SU-DHL-6 (cell line): ENCODE measurements around the gene NXN.
"Not testable (repeated sequence)": the region's sequence is repeated elsewhere in the genome, so short reads cannot be mapped to it uniquely, and the experiment has no call there.

ENCODE experiments used
- H2AFZ ChIP-seq: fragments of 200-600 bp; sonication (generic); 2 replicates; pipeline ENCODE4 v1.6.1; 2014; ENCODE audit warnings: low read depth, mild to moderate bottlenecking, moderate library complexity, mixed read lengths, antibody characterized with exemption, low read length; ENCODE audit not compliant: severe bottlenecking
- H3F3A ChIP-seq: fragments of 200-600 bp; shearing (Covaris generic); 2 replicates; pipeline ENCODE4 v1.6.0; 2016; ENCODE audit warnings: antibody characterized with exemption, mild to moderate bottlenecking; ENCODE audit not compliant: insufficient read depth
- H3K27ac ChIP-seq: fragments of 200-600 bp; sonication (generic); 2 replicates; pipeline ENCODE4 v1.5.1; 2016; ENCODE audit warnings: low read depth, mild to moderate bottlenecking, low read length, moderate library complexity, mixed read lengths
- H3K27me3 ChIP-seq: fragments of 200-600 bp; sonication (generic), shearing (Covaris generic); 2 replicates; pipeline ENCODE4 v1.6.0; 2014; ENCODE audit warnings: mild to moderate bottlenecking, low read length
- H3K36me3 ChIP-seq: fragments of 200-600 bp; sonication (generic); 2 replicates; pipeline ENCODE4 v1.6.1; 2014; ENCODE audit warnings: mild to moderate bottlenecking, low read length, mixed read lengths
- H3K4me2 ChIP-seq: fragments of 300-600, 200-600 bp; shearing (Covaris generic), sonication (generic); 2 replicates; pipeline ENCODE4 v1.6.0; 2014; ENCODE audit warnings: low read length, low read depth, mild to moderate bottlenecking; ENCODE audit not compliant: poor library complexity, severe bottlenecking
- H3K4me3 ChIP-seq: fragments of 200-600 bp; sonication (generic); 2 replicates; pipeline ENCODE4 v1.5.1; 2014; ENCODE audit warnings: antibody characterized with exemption, low read length, mild to moderate bottlenecking, mixed read lengths; ENCODE audit not compliant: insufficient read depth, poor library complexity, severe bottlenecking
- H3K79me2 ChIP-seq: fragments of 200-600 bp; sonication (generic); 2 replicates; pipeline ENCODE4 v1.6.1; 2014; ENCODE audit warnings: mild to moderate bottlenecking, low read length, moderate library complexity; ENCODE audit not compliant: insufficient read depth
- H3K9ac ChIP-seq: fragments of 200-600 bp; sonication (generic); 2 replicates; pipeline ENCODE4 v1.7.0; 2014; ENCODE audit warnings: mild to moderate bottlenecking, low read length
- H3K9me2 ChIP-seq: fragments of 200-600 bp; sonication (generic); replicated peaks from 2 replicates; pipeline ENCODE4 v1.6.1; 2014; ENCODE audit warnings: low read length; ENCODE audit not compliant: insufficient read depth
- H3K9me3 ChIP-seq: fragments of 200-600 bp; sonication (generic); 2 replicates; pipeline ENCODE4 v1.6.1; 2014; ENCODE audit warnings: low read length, mixed read lengths; ENCODE audit not compliant: insufficient read depth
- H4K20me1 ChIP-seq: fragments of 200-600 bp; sonication (generic); 2 replicates; pipeline ENCODE4 v1.6.1; 2014; ENCODE audit warnings: low read depth, mild to moderate bottlenecking, antibody characterized with exemption, low read length, moderate library complexity, mixed read lengths
- EZH2phosphoT487 ChIP-seq: fragments of 200-600 bp; sonication (generic), shearing (Covaris generic); conservative IDR thresholded peaks from 2 replicates; pipeline ENCODE4 v1.6.1; 2018; ENCODE audit warnings: mild to moderate bottlenecking, antibody characterized with exemption, low read length, moderate library complexity, mixed read lengths
- TF ChIP-seq, protein P1 (sequence below): fragments of 200-600 bp; sonication (generic); IDR thresholded peaks from one replicate; pipeline ENCODE4 v1.5.1; 2017; ENCODE audit warnings: antibody characterized with exemption, mild to moderate bottlenecking, low read length, moderate library complexity; ENCODE audit not compliant: insufficient read depth, poor library complexity, severe bottlenecking

NXN gene

DNA sequence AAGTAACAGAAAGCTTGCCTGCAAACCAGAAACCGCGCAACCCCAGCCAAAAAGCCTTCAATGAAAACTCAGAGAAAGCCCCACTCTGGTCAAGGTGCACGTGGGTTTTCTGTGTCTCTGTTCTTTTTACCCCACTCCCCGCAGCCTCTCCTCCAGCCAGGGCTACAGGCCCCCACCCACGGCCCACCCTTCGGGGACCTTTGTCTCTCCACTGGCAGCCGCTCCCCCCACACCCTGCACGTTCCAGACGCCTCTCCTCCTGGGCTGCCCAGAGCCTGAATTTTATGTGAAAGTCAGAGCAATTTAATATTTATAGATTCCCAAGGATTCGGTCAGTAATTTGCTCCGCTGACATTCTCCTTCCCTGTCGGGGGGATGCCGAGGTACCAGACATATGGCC lies 173.2 kb downstream of the NXN start:
- Histone ChIP-seq H3K27ac (no peak overlapping the region), H3F3A (no peaks in the 10 kb centered on the region), H3K4me3 (no peak overlapping the region), H3K4me2 (no peak overlapping the region), H3K27me3 (no peaks in the 10 kb centered on the region), H4K20me1 (no peaks in the 10 kb centered on the region), H3K9me2 (no peaks in the 10 kb centered on the region), H3K9me3 (no peaks in the 10 kb centered on the region), H3K36me3 (no peaks in the 10 kb centered on the region), H3K79me2 (no peaks in the 10 kb centered on the region), H3K9ac (no peak overlapping the region), H2AFZ (no peak overlapping the region)
- TF ChIP-seq, protein P1, sequence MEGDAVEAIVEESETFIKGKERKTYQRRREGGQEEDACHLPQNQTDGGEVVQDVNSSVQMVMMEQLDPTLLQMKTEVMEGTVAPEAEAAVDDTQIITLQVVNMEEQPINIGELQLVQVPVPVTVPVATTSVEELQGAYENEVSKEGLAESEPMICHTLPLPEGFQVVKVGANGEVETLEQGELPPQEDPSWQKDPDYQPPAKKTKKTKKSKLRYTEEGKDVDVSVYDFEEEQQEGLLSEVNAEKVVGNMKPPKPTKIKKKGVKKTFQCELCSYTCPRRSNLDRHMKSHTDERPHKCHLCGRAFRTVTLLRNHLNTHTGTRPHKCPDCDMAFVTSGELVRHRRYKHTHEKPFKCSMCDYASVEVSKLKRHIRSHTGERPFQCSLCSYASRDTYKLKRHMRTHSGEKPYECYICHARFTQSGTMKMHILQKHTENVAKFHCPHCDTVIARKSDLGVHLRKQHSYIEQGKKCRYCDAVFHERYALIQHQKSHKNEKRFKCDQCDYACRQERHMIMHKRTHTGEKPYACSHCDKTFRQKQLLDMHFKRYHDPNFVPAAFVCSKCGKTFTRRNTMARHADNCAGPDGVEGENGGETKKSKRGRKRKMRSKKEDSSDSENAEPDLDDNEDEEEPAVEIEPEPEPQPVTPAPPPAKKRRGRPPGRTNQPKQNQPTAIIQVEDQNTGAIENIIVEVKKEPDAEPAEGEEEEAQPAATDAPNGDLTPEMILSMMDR, result no peak
- TF ChIP-seq EZH2phosphoT487, result no peak

DNA sequence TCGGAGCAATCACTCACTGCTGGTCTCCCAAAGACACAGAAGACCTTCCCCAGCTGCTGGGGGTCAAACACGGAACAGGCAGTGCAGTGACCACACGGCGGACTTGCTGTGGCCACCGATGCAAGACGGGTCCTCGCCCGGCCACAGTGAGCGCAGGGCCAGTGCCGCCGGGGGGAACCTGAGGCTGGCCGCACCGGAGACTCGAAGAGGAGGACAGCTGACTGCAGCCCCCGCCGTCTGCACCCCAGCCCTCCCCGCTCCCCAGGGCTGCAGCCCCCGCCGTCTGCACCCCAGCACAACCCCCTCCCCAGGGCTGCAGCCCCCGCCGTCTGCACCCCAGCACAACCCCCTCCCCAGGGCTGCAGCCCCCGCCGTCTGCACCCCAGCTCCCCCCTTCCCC lies 173.7 kb downstream of the NXN start:
- H3K27ac ChIP-seq, H2AFZ ChIP-seq, H3K4me3 ChIP-seq, H3K27me3 ChIP-seq, H3K9ac ChIP-seq, H4K20me1 ChIP-seq, H3K9me2 ChIP-seq, H3K79me2 ChIP-seq, H3K36me3 ChIP-seq, H3K9me3 ChIP-seq, H3K4me2 ChIP-seq, H3F3A ChIP-seq: not testable (repeated sequence)

DNA sequence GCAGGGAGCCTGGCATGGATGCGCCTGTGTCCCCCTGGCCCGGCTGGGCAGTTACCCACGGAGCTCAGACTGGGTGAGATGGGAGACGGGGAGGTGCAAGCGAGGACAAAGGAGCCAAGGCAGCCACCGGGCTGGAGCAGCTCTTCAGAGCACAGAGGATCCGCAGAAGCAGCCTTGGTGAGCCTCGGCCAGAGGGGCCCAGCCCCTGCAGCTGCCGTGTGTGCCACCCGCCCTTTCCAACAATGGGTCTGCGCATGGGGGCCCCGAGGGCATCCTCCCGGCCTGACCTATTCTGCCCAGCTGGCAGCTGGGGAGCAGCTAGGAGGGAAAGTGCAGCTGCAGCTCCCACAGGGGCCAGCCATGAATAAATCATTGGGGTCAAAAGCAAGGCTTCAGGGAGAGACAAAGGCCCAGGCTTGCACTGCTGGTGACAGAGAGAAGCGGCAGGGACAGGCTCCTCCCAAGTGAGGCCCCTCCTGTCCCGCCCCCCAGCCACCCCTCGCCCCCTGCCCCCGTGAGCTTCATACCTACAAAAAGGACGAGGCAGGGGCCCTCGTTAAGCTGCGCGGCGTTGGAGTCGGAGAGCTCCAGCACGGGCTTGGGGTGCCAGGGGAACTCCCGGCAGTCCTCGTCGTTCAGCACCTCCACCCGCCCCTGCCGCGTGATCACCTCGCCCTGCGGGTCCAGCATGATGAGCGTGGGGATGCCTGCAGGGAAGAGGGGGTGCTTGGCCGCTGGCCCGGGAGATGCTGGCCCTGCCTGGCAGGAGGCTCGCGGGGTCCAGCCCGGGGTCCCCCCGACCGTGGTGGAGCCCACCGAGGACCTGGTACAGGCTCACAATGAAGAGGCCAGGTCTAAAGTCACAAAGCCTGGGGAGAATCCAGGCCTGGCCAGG lies 174.8 kb downstream of the NXN start:
- Histone ChIP-seq H4K20me1 (no peaks in the 10 kb centered on the region), H3K4me3 (no peak overlapping the region), H3K36me3 (no peaks in the 10 kb centered on the region), H3K27me3 (no peaks in the 10 kb centered on the region), H3F3A (no peaks in the 10 kb centered on the region), H3K9me2 (no peaks in the 10 kb centered on the region), H3K9ac (no peak overlapping the region), H3K9me3 (no peaks in the 10 kb centered on the region), H3K27ac (no peak overlapping the region), H2AFZ (no peak overlapping the region), H3K4me2 (no peak overlapping the region), H3K79me2 (no peaks in the 10 kb centered on the region)
- no peak for TF ChIP-seq EZH2phosphoT487
- TF ChIP-seq, protein P1, result no peak
